Activated CD4-positive, alpha-beta T cell treated with anti-CD3 and anti-CD28 coated beads, Interleukin-2, amount 10 ng/mL, durations not matched to agents 7 days and 5 days (primary cell): ENCODE data around the gene TUBA8. TPM values are rescaled to one million over a fixed set of nuclear protein-coding genes. Genes with fewer than 3 reads are reported as not detected.
"Not testable (repeated sequence)": the region's sequence is repeated elsewhere in the genome, so short reads cannot be mapped to it uniquely, and the experiment has no call there.

Experiments
- CTCF ChIA-PET: fragments of 350-600 bp; sonication (Branson Sonifier 250); formaldehyde crosslinking; loops from one replicate; lab custom pipeline; 2021; ENCODE audit warnings: antibody characterized with exemption; lab: Charles Lee
- POLR2A ChIA-PET: fragments of 350-600 bp; sonication (Branson Sonifier 250); formaldehyde crosslinking; loops from one replicate; lab custom pipeline; 2021; ENCODE audit warnings: antibody characterized with exemption; lab: Charles Lee
- DNase-seq: peaks from one replicate; pipeline ENCODE4 v3.0.0-alpha.2; 2020
- H3K27ac Mint-ChIP-seq: one replicate; pipeline ENCODE4 v1.8.0; 2021; ENCODE audit warnings: mild to moderate bottlenecking, moderate library complexity, mixed read lengths
- H3K27me3 Mint-ChIP-seq: one replicate; pipeline ENCODE4 v1.8.0; 2021; ENCODE audit warnings: mixed read lengths
- H3K36me3 Mint-ChIP-seq: one replicate; pipeline ENCODE4 v1.8.0; 2021; ENCODE audit warnings: low read depth, mixed read lengths
- H3K4me1 Mint-ChIP-seq: one replicate; pipeline ENCODE4 v1.8.0; 2021; ENCODE audit warnings: mixed read lengths
- H3K4me3 Mint-ChIP-seq: one replicate; pipeline ENCODE4 v1.8.0; 2021; ENCODE audit warnings: mild to moderate bottlenecking, moderate library complexity, mixed read lengths
- H3K9me3 Mint-ChIP-seq: one replicate; pipeline ENCODE4 v1.8.0; 2021; ENCODE audit warnings: mixed read lengths
- total RNA-seq, 2 experiments: library from RNA; stranded (reverse); gene quantifications; one replicate each; pipeline ENCODE4 v1.2.3, GENCODE V29; 2021

Gene TUBA8
- total RNA-seq, 2 experiments from 2014 or later = 1.4 to 2.2 TPM

DNA sequence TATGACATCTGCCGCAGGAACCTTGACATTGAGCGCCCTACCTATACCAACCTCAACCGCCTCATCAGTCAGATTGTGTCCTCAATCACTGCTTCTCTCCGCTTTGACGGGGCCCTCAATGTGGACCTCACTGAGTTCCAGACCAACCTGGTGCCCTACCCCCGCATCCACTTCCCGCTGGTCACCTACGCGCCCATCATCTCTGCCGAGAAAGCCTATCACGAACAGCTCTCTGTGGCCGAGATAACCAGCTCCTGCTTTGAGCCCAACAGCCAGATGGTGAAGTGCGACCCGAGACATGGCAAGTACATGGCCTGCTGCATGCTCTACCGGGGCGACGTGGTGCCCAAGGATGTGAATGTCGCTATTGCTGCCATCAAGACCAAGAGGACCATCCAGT is 16.0 kb downstream of the TUBA8 start:
- CTCF ChIA-PET = interaction anchor here (0.6 to 0.9 kb wide), 2 partner anchors 9 to 11 kb away, joined by 3 to 4 read pairs; no protein-coding TSS in a partner anchor
- DNase-seq = no peak
- Mint-ChIP-seq H3K36me3 (peaks cover 5% of the 10 kb centered on the region), H3K4me1 (no peaks in the 10 kb centered on the region), H3K27ac (no peak overlapping the region), H3K9me3 (no peaks in the 10 kb centered on the region), H3K27me3 (no peaks in the 10 kb centered on the region), H3K4me3 (no peak overlapping the region)
- POLR2A ChIA-PET = no interaction called here

DNA sequence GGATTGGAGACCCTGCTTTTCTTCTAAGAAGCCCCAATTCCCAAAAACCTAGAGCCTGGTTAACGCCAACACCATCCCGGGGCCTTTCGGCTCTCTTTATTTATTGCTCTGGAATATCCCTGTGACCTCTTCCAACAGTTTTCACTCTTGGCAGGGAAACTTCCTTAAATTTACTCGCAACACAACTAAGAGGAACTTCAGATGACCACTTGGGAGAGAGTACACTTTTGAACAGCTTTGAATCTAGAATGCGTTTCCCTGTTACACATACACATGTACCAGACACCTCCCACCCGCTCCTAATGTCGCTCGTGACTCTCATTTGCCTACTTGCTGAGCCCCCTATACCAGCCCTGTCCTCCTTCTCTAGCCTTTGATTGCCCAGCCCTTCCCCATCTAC is 19.4 kb downstream of the TUBA8 start:
- ChIA-PET CTCF (no interaction called here), POLR2A (no interaction called here)
- Mint-ChIP-seq H3K36me3 (peaks cover 9% of the 10 kb centered on the region), H3K9me3 (no peaks in the 10 kb centered on the region), H3K27ac (no peak overlapping the region), H3K27me3 (no peaks in the 10 kb centered on the region), H3K4me1 (no peaks in the 10 kb centered on the region), H3K4me3 (no peak overlapping the region)
- DNase-seq = no peak

DNA sequence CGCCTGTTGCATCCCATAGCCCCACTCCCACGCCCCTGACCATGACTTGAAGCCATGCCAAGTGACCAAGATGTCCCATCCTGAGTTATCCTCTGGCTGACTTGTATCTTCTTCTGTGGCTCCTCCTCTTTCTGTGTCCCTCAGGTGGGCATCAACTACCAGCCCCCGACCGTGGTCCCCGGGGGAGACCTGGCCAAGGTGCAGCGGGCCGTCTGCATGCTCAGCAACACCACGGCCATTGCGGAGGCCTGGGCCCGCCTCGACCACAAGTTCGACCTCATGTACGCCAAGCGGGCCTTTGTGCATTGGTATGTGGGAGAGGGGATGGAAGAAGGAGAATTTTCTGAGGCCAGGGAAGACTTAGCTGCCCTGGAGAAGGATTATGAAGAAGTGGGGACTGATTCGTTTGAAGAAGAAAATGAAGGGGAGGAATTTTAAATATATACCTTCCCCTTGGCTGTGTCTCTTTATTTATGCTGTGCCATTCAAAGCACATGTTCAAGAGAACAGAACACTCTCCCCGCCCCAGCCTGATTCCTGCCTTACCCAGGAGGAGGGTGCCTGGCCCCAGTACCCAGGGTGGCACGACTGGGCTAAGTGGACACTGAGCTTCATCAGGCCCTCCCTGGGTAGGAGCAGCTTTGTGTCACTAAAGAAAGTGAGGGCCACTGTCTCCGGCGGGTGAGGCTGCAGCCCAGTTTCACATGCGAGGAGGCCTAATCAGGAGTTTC is 20.3 kb downstream of the TUBA8 start:
- Mint-ChIP-seq H3K27ac (no peak overlapping the region), H3K4me1 (no peaks in the 10 kb centered on the region), H3K4me3 (no peak overlapping the region), H3K9me3 (no peaks in the 10 kb centered on the region), H3K36me3 (peaks cover 9% of the 10 kb centered on the region), H3K27me3 (no peaks in the 10 kb centered on the region)
- ChIA-PET POLR2A (no interaction called here), CTCF (interaction anchor here (0.6 kb wide), 1 partner anchor 79 kb away, joined by 3 read pairs; no protein-coding TSS in a partner anchor)
- no peak for DNase-seq

DNA sequence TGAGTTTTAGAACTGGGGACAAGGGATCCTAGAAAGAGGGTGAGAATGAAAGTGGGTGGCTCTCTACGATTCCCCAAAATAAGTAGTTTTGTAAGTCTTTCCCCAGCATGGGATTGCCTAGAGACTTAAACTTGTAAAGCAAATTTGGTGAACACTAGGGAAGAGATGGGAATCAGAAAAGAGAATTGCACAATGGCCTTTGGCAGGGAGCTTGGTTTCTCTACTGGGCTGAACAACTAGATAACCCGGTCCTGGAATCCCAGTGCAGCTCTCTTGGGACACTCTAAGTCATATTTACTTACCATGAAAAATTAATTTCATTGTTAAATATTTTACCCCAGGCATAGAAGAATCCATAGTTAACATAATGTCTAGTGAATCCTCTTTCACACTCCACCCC is 22.8 kb downstream of the TUBA8 start:
- Mint-ChIP-seq H3K4me3 (no peak overlapping the region), H3K9me3 (no peaks in the 10 kb centered on the region), H3K4me1 (no peaks in the 10 kb centered on the region), H3K27ac (no peak overlapping the region), H3K27me3 (no peaks in the 10 kb centered on the region), H3K36me3 (peaks cover 9% of the 10 kb centered on the region)
- ChIA-PET CTCF (no interaction called here), POLR2A (no interaction called here)
- no peak for DNase-seq

DNA sequence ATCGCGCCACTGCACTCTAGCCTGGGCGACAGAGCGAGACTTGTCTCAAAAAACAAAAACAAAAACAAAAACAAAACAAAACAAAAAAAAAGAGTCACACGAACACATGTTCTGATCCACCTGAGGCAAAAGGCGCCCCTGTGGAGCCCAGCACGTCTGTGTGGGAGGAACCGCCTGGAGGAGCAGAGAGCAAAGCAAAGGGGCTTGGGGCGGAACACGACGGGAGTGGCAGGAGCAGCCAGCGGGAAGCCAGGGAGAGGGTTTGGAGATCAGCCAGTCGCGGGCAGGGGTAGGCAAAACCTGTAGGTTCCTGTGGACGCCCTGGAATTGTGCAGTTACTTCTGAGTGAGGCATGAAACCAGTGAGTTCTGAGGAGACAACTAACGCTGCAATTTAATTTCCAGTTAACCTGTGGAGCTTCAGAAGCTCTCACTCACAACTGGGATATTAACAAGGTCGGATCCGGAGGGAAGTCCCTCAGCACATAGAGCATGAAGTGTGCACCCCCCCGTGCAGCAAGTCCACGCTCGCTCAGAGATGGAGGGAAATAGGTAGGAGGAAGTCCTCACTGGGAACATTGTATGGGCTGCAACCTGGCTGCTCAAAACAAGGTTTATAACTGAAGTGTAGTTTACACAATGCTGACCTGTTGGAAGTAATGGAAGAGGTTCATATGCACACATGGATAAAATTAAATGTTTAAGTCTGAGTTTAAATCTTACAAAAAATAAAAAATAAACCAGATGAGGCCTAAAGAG is 26.1 kb downstream of the TUBA8 start:
- H3K9me3 Mint-ChIP-seq = peaks cover 4% of the 10 kb centered on the region
- peaks cover 18% of the 10 kb centered on the region for H3K36me3 Mint-ChIP-seq
- H3K27me3 Mint-ChIP-seq = no peaks in the 10 kb centered on the region
- CTCF ChIA-PET = no interaction called here
- H3K27ac Mint-ChIP-seq = no peak overlapping the region
- no peak for DNase-seq
- H3K4me3 Mint-ChIP-seq = no peak overlapping the region
- POLR2A ChIA-PET = no interaction called here
- H3K4me1 Mint-ChIP-seq = no peaks in the 10 kb centered on the region

DNA sequence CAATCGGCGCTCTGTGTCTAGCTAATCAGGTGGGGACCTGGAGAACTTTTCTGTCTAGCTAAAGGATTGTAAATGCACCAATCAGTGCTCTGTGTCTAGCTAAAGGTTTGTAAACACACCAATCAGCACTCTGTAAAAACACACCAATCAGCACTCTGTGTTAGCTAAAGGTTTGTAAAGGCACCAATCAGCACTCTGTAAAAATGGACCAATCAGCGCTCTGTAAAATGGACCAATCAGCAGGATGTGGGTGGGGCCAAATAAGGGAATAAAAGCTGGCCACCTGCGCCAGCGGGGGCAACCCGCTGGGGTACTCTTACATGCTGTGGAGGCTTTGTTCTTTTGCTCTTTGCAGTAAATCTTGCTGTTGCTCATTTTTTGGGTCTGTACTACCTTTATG is 30.4 kb downstream of the TUBA8 start:
- H3K27ac Mint-ChIP-seq, H3K4me3 Mint-ChIP-seq, H3K27me3 Mint-ChIP-seq, H3K9me3 Mint-ChIP-seq, H3K4me1 Mint-ChIP-seq, POLR2A ChIA-PET, DNase-seq: not testable (repeated sequence)
- H3K36me3 Mint-ChIP-seq = peaks cover 23% of the 10 kb centered on the region
- CTCF ChIA-PET = interaction anchor here (1.0 to 1.6 kb wide), 2 partner anchors 8 to 65 kb away, joined by 3 read pairs; no protein-coding TSS in a partner anchor

DNA sequence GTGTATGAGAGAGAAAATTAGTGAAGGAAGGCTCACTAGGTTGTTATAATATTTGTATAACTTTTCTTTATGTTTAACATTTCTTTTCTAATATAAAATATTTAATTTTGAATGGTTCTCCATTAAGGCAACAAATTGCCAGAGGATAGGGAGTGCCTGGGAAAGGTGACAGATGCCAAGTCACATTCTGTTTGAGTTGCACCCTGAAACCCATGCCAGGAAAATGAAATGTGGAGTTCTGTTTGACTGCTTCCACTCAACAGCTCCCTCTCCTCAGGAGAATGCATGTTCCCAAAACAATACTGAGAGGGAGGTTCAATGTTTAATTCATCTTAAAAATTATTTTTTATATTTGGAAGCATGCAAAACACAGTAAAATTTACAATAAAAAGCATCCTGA is 33.5 kb downstream of the TUBA8 start:
- H3K4me1 Mint-ChIP-seq = peaks cover 21% of the 10 kb centered on the region
- CTCF ChIA-PET = interaction anchor here (1.4 kb wide), 1 partner anchor 65 kb away, joined by 3 read pairs; no protein-coding TSS in a partner anchor
- DNase-seq = no peak
- H3K4me3 Mint-ChIP-seq = no peak overlapping the region
- no peaks in the 10 kb centered on the region for H3K27me3 Mint-ChIP-seq
- H3K36me3 Mint-ChIP-seq = peaks cover 27% of the 10 kb centered on the region
- H3K27ac Mint-ChIP-seq = no peak overlapping the region
- POLR2A ChIA-PET = no interaction called here
- H3K9me3 Mint-ChIP-seq = peaks cover 4% of the 10 kb centered on the region

DNA sequence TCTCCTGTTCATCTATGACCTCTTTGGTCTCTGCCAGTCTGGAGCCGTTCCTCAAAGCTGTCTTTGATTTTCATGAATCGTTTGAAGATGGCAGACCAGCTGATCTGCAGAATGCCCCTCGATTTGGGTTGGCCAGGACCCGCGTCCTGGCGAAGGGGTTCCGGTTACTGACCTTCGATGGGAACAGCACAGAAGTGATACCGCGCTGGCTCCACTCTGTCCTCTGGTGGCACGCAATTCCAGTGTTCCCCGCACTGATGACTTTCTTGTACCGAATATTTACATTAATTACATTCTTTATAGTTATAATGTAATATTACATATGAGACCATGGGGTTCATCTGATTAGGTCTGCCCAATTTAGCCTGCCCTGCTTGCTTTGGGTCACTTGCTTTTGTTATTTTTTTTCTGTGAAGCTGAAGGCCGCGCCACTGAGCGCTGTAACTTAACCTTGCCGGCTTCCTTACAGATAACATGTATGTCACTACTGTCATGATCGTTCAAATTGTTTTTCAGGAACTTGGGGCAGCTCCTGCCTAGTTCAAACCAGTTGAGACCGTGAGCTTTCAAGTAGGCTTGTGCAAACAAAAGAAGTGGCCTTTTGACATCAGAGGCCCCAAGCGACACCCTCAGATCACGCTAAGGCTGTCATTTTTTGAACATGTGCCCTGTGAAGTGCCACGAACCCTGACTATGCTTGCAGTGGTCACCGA is 35.2 kb downstream of the TUBA8 start:
- Mint-ChIP-seq H3K4me1 (peaks cover 25% of the 10 kb centered on the region), H3K27me3 (no peaks in the 10 kb centered on the region), H3K9me3 (peaks cover 4% of the 10 kb centered on the region), H3K36me3 (peaks cover 27% of the 10 kb centered on the region), H3K4me3 (no peak overlapping the region), H3K27ac (no peak overlapping the region)
- ChIA-PET CTCF (interaction anchor here (0.7 to 1.4 kb wide), 2 partner anchors 40 to 66 kb away, joined by 3 read pairs; no protein-coding TSS in a partner anchor), POLR2A (no interaction called here)
- DNase-seq = no peak

DNA sequence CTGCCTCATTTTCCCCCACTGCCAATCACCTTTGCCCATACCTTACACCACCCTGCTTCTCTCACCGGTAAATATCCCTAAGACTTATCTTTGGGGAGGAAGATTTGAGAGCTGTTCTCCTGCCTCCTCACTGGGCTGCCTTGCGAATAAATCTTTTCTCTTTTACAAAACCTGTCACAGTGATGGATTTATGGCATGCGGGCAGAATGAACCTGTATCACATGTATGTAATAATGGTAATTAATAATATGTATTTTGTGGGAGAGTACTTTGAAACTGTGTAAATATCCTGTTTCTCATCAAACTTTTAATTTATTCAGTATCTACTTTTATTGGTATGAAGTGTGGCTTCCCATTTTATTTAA is 35.8 kb downstream of the TUBA8 start:
- Mint-ChIP-seq H3K4me1 (peaks cover 30% of the 10 kb centered on the region), H3K36me3 (peaks cover 28% of the 10 kb centered on the region), H3K9me3 (peaks cover 1% of the 10 kb centered on the region), H3K27me3 (no peaks in the 10 kb centered on the region), H3K27ac (no peak overlapping the region), H3K4me3 (no peak overlapping the region)
- CTCF ChIA-PET = no interaction called here
- DNase-seq = no peak
- POLR2A ChIA-PET = no interaction called here

DNA sequence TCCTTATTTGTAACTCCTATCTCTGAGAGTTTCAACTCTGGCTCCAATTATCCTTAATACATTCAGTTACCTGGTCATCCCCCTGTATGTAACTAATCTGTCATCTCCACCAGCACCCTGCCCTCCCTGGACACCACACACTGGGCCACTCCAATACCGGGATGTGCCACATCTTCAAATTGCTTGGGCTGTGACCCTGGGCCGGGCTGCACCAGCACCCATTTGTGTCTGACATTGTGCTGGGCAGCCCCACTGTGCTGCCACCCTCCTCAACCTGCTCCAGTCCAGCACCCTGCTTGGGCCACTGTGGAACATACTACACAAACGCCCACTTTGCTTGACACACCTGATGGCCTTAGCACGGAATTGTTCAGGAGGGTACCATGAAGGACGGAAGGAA is 37.2 kb downstream of the TUBA8 start:
- H3K4me1 Mint-ChIP-seq = peaks cover 39% of the 10 kb centered on the region
- POLR2A ChIA-PET = no interaction called here

DNA sequence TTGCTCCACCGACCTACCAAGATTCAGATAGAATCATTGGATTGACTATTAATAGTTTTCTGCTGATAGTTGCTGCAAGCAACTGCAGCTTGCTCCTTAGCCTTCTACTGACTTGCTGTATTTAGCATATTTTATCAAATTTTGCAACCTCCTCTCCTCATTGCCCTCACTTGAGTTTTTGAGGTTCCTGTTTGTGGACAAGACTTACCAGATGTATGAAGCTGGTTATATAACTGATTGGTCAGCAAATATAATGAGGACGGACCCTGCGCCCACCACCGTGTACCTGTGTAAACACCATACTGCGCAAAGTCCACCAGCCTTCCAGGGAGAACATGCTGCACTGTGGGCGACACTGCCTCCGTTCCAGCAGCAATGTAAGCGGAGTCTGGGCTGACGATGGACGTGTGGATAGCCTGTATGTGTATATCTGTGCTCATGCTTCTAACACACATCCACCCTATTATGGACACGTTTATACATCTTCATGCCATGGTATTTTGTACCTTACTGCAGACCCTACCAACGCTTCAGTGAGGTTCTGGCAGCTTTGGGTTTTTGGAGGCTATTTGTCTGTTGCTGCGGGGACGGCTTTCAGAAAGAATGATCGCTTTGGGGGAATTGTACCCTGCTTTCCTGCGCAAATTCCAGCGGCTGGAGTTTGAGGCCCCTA is 37.8 kb downstream of the TUBA8 start:
- POLR2A ChIA-PET = interaction anchor here (1.8 kb wide), 1 partner anchor 71 kb away, joined by 8 read pairs; the partner anchor contains the start of gene PEX26
- peaks cover 40% of the 10 kb centered on the region for H3K4me1 Mint-ChIP-seq
- DNase-seq = no peak
- peak overlapping the region; percentile 99 for H3K4me3 Mint-ChIP-seq
- CTCF ChIA-PET = no interaction called here
- H3K36me3 Mint-ChIP-seq = peaks cover 30% of the 10 kb centered on the region
- no peaks in the 10 kb centered on the region for H3K27me3 Mint-ChIP-seq
- no peaks in the 10 kb centered on the region for H3K9me3 Mint-ChIP-seq
- peak overlapping the region; percentile 91 for H3K27ac Mint-ChIP-seq

More for the DNA sequence above, 37.2 kb downstream of the TUBA8 start:
- Mint-ChIP-seq H3K9me3 (no peaks in the 10 kb centered on the region), H3K27me3 (no peaks in the 10 kb centered on the region), H3K4me3 (no peak overlapping the region), H3K36me3 (peaks cover 29% of the 10 kb centered on the region), H3K27ac (no peak overlapping the region)
- CTCF ChIA-PET = no interaction called here
- DNase-seq = no peak

DNA sequence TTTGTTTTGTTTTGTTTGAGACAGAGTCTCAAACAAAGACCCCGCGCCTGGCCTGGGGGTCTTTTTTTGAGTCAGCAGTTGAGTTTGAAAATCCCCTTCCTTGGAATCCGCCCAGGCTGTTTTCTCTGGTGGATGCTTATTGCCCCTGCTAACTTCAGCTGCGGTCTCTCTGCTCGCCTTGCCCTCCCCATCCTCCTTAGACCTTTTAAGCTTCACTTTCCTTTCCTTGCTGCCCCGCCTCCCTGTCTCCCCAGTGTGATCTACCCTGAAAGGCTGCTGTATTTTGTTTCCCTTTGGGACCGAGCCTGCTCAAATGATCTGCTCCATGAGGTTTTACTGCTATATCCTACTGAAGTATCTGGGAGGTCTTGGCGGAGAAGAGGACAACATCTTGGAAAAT is 41.9 kb downstream of the TUBA8 start:
- ChIA-PET CTCF (interaction anchor here (0.6 to 1.3 kb wide), 3 partner anchors 17 to 1655 kb away, joined by 3 to 5 read pairs (median 3); no protein-coding TSS in a partner anchor), POLR2A (interaction anchor here (0.9 kb wide), 1 partner anchor 8 kb away, joined by 3 read pairs; no protein-coding TSS in a partner anchor)
- Mint-ChIP-seq H3K27me3 (no peaks in the 10 kb centered on the region), H3K27ac (peak overlapping the region; percentile 91), H3K9me3 (no peaks in the 10 kb centered on the region), H3K36me3 (peaks cover 57% of the 10 kb centered on the region), H3K4me1 (peaks cover 67% of the 10 kb centered on the region), H3K4me3 (peak overlapping the region; percentile 99)
- peak; percentile 72 for DNase-seq
